Measurements from ENCODE around the gene CES2.
"Not testable (repeated sequence)": the region's sequence is repeated elsewhere in the genome, so short reads cannot be mapped to it uniquely, and the experiment has no call there.

The CES2 gene
- total RNA-seq = 35.1 to 45.8 reads per million in 2 experiments

GRCh38 chr16:66935314-66936011 is at the start of gene CES2:
TSS of gene CES2 (plus strand) at chr16:66935516. CDS start at chr16:66935636, 120 bp downstream.
- DNase-seq (ENCODE audit: low read depth) = no peak

- DNase-seq (ENCODE audit: low read depth) = no peak
Measured at GRCh38 chr16:66886321-66886720, 49.0 kb upstream of the CES2 start.

GRCh38 chr16:66886914-66887313 is 48.4 kb upstream of the CES2 start:
- no peak for DNase-seq (ENCODE audit: low read depth)

GRCh38 chr16:66888647-66889615 is 46.4 kb upstream of the CES2 start:
- DNase-seq (ENCODE audit: low read depth) = no peak

DNA sequence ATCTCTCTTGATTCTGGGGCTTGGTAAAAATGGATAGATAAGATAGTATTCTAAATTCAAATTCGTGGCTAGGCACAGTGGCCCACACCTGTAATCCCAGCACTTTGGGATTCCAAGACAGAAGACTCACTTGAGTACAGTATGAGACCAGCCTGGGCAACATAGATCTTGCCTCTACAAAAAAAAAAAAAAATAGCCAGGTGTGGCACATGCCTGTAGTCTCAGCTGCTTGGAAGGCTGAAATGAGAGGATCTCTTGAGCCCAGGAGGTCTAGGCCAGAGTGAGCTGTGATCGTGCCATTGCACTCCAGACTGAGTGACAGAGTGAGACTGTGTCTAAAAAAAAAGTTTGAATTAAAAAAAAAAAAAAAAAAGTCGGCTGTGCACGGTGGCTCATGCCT is 45.7 kb upstream of the CES2 start:
- DNase-seq (ENCODE audit: low read depth) = no peak

DNA sequence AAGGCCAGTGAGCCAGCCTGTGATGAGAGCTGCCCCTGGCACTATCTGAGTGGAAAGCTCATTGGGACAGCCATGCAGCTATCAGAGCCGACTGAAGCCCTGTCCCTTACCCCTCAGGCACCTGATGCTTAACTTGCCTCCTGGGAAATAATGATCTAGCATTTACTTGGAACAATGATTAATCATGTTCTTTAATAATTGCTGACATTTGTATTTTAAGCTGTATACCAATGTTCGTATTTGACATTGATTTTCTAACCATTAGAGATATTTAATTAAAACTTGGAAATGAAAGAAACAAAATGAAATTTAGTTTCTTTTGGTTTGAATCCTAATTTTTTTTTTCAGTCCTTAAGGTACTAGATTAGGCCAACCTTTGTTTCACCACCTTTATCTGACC is 44.5 kb upstream of the CES2 start:
- DNase-seq (ENCODE audit: low read depth) = no peak

- DNase-seq (ENCODE audit: low read depth) = no peak
Measured at GRCh38 chr16:66891360-66891759, 44.0 kb upstream of the CES2 start.

GRCh38 chr16:66891797-66892196 is 43.5 kb upstream of the CES2 start:
- no peak for DNase-seq (ENCODE audit: low read depth)

DNA sequence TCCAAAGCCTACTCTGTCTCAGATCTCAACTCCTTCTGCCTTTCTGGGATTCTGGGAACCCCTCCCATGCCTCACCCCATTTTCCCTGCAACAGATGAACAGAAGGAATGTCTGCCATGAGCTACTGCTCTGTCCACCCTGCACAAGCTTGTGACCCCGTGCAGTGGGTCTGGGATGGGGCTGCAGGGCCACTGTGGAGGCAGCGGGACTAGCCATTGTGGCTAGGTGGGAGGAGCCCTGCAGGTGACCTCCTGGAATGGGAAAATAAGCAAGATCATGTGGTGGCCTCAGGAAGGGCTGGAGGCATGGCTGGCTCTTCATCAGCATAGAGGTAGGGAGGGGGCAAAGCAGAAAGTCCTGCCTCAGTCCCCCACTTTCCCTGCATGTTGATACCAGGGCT is 41.3 kb upstream of the CES2 start:
- no peak for DNase-seq (ENCODE audit: low read depth)

DNA sequence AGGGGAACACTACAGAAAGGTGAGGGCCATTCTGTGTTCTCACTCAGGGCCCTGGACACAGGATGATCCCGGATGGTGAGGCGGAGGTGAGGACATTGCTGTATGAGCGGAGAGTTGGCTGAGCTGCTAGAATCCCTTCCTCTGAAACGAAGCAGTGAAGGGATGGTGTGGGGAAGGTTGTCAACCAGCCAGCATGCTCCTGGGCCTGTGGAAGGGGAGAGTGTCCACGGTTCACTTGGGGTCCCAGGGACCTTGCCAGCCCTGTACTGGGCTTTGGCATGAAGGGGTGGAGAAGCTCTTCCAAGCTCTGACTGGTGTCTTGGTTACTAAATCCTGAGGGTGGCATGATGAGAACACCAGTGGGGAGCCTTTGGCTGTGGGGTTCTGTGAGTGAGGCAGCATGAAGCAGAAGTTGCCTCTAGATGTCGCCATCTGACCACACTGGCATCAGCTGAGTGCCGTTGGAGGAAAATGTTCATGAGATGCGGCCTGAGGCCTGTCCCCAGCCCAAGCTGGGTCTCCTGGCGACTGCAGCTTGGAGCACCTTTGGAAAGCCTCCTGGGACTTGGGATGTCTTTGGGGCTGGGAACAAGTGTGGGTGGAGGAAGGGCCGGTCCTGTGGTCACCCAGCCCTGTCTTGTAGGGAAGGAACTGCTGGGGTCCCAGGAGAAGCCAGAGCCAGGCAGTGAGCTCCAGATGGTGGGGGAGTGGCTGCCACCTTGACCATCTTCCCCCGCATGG is 40.2 kb upstream of the CES2 start:
- DNase-seq (ENCODE audit: low read depth) = peak; percentile 26

GRCh38 chr16:66895689-66895979 is 39.7 kb upstream of the CES2 start:
- no peak for DNase-seq (ENCODE audit: low read depth)

- DNase-seq (ENCODE audit: low read depth) = no peak
Measured at GRCh38 chr16:66895999-66896398, 39.3 kb upstream of the CES2 start.

DNA sequence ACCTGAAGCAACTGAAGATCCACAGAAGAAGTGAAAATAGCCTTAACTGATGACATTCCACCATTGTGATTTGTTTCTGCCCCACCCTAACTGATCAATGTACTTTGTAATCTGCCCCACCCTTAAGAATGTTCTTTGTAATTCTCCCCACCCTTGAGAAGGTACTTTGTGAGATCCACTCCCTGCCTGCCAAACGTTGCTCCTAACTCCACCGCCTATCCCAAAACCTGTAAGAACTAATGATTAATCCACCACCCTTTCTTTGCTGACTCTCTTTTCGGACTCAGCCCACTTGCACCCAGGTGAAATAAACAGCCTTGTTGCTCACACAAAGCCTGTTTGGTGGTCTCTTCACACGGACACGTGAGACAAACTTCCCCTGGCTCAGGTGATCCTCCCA is 38.6 kb upstream of the CES2 start:
- DNase-seq (ENCODE audit: low read depth) = not testable (repeated sequence)

GRCh38 chr16:66898207-66898606 is 37.1 kb upstream of the CES2 start:
- no peak for DNase-seq (ENCODE audit: low read depth)

DNA sequence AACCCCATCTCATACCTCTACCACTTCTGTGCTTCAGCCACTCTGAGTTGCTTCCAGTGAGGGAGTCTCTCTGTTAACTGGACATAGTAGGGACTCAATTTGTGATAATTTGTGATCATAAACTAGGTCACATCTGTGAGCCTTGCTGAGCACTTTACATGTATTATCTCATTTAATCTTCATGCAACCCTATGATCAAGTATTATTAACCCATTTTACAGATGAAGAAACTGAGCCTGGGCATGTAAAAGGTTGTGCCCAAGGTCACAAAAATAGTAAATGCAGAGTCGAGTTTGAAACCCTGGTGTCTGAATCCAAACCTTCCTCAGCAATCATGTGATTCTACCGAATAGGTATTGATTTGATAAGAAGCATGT is 36.4 kb upstream of the CES2 start:
- DNase-seq (ENCODE audit: low read depth) = no peak

GRCh38 chr16:66899310-66899944 is 35.9 kb upstream of the CES2 start:
- DNase-seq (ENCODE audit: low read depth) = no peak

DNA sequence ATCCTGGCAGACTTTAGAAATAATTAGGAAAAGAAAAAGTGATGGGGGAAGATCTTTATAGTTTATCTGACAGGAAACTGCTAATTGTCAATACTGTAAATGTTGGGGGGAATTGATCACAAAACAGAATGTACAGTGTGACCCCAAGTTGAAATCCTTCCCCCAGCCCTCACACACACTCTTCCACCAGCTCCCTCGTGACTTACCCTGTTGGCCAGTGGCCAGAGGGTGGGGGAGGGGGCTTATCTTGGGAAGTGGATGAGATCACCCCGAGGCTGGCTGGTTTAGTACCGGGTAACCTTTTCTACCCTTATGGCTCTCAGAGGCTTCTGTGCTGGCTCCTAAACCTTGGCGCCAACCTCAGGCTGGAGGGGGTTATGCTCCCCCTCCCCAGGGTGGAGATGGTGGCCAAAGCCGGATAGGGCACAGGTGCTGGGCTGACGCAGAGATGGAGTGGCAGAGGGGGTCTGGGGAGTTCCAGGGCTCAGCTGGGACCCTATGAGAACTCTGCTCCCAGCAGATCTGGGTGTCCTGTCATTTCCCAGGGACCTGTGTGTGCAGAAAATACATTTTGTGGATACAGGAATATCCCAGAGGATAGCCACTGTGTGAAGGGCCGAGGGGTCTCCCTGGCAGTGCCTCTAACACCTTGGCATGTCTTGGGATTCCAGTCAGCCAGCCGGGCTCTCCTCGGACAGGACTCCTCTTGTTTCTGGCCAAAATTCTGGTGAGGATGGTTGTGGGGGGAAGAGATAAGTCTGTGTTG is 35.2 kb upstream of the CES2 start:
- no peak for DNase-seq (ENCODE audit: low read depth)

DNA sequence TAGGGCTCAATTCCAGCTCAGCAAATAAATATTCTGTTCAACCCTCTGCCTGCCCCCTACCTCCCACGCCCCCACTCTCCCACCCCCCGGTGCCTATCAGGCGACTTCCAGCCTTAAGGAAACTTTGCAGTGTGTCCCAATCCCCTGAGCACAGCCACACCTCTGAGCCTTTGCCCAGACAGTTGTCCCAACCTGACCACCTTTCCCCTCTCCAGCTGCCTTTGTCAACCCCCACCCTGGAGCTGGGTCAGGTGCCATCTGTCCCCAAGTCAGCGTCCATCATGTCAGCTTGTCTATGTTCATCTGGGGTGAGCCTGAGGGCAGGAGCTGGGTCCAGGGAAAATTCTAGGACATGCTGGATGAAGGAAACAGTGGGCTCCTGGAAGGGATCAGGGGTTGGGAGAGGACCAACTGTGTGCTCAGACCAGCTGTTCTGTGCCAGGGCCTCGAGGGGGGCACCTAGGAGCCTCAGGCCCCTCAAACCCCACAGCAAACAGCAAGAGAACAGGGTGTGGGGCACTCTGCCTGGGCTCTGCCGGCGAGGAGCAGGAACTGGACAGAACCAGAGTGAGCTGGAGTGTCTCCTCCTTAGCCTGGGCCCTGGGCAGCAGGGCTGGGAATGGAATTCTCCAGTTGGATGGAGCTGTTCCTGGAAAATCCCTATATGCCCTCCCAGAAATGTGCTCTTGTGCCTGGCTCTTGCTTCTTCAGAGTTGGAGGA is 34.4 kb upstream of the CES2 start:
- no peak for DNase-seq (ENCODE audit: low read depth)

DNA sequence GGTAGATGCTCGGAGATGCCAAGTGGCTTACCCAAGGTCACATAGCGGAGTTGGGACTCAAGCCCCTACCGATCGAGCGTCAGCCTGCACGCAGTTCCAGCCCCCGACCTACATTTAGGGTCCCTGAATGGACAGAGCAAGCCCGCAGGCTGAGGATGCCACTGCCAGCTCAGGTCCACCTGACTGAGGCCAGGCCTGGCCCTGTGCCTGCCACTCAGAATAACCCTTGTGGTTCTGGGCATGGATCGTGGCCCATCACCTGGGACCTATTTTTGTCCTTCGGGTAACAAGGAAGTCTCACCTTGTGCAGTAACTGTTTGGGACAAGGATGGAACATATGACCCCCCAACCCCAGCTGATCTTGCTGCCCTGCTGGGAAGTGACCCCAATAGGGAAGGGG is 33.7 kb upstream of the CES2 start:
- DNase-seq (ENCODE audit: low read depth) = no peak

- no peak for DNase-seq (ENCODE audit: low read depth)
Measured at GRCh38 chr16:66902648-66903543, 32.4 kb upstream of the CES2 start.
